ENCODE results near the gene MOV10.

Gene MOV10

DNA sequence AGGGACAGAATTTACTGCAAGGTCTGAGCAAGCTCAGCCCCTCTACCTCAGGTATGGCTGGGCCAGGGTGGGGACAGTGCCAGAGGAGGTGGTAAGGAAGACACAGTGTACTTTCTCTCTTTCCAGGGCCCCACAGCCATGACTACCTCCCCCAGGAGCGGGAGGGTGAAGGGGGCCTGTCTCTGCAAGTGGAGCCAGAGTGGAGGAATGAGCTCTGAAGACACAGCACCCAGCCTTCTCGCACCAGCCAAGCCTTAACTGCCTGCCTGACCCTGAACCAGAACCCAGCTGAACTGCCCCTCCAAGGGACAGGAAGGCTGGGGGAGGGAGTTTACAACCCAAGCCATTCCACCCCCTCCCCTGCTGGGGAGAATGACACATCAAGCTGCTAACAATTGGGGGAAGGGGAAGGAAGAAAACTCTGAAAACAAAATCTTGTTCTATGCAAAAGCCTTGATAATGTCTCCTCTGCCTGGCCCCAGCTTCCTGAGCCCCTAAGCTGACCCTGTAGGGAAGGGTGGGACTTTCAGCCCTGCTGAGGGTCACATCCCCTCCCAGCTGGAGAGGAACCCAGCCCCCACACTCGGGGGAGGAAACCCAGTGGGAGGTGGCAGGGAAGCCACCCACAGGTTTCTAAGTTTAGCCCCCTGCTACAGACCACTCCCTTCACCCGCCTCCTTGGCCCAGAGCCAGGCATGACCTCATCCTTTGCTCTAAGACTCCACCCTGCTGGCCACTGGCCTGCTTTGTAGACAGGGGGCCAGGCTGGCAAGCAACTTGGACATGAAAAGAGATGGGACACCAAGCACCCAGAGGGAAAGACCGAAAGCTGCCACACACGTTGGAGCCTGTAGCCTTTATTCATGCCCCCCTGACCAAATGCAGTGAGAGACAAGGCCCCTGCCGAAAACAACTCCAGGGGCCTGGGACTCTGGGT, 26.1 kb downstream of the MOV10 start:
- DNase-seq: peak; percentile 84

DNA sequence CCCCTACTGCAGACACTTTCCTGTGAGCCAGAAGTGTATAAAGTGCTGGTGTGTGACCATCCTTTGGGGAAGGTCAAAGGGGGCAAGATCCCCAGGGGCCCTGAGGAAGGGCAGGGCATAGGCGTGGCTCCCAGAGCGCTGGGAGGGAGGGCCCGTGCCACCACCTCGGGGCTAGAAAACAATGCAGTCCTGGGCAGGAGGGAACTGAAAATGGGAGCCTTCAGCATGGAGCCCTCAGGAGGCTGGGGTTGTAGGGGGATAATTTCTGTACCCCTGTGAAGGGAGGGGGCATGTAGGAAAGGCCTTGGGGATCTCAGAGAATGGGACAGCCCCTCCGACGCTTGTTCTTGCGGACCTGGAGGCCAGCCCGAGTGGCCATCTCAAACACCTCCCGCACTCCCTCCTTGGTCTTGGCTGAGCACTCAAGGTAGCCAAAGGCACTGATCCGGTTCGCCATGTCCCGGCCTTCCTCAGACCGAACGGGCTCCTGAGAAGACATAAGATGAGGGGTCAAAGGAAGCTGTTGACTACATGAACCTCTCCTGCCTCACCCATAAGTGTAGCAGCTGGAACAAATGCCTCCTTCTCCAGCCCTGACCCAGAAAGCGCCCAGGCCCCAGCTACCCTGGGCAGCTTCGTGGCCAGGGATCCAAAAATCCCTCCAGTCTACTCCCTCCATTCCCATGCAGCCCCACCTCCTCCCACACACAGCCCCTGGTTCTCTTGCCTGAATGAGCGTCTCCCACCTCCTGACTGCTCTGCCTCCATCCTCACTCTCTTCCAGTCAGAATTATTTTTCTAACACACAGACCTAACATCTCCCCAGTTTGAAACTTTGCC, 27.0 kb downstream of the MOV10 start:
- no peak for DNase-seq

DNA sequence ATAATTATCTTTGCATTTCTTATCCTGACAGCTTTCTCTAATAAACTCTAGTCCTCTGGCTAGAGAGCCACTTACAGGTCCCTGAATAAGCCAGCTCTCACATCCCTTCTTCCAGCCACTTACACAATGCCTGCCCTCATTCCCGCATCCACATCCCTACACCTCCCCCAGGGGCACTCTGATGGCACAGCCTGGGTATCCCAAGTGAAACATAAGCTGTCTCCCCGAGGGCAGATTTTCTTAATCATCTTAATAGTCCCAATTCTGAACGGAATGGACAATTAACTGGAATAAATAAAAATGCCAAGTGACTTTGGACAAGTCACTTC, 27.6 kb downstream of the MOV10 start:
- DNase-seq: no peak

DNA sequence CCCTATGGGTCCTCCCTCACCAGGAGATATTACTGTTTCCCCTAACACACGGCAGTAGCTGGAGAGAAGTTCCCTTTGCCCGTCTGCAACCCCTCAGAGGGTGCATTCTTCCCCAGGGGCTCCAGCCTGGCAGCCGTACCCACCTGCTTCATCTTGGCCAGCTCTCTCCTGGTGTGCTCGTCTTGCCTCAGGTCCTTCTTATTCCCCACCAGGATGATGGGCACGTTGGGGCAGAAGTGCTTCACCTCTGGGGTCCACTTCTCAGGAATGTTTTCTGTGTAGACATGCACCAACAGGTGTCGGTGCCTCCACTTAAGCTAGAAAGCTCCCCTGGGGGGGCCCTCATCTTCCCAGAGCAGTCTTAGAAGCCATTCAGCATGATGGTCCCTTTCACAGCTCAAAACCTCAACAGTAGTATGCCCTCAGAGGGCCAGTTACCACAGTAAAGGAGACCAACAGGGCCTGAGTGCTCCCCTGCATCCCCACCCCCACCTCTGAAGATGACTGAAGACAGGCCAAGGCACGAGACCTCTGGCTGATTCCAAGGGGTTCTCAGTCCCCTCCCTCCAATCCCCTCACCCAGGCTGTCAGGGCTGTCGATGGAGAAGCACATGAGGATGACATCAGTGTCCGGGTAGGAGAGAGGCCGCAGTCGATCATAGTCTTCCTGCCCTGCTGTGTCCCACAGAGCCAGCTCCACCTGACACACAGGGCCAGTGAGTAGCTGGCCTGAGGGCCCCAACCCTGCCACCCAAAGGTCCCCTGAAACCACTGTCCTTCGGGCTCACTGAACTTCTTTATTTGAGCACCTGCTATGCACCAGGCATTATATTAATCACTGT, 28.2 kb downstream of the MOV10 start:
- no peak for DNase-seq

DNA sequence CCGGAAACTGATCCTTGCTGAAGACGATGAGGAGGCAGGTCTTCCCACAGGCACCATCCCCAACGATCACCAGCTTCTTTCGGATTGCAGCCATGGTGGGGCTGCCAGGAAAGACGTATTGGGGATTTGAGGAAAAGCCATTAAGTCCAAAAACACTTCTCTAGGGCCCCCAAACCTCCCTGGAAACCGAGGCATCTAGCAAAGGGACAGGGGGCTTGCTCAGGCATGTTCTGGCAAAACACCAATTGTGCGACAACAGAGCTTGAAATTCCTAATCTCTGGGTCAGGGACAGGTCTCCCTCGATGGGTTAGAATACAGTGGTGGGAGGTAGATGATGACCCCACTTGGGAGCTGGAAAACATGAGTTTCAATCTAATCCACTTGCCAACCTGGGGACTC, 29.2 kb downstream of the MOV10 start:
- DNase-seq: no peak

DNA sequence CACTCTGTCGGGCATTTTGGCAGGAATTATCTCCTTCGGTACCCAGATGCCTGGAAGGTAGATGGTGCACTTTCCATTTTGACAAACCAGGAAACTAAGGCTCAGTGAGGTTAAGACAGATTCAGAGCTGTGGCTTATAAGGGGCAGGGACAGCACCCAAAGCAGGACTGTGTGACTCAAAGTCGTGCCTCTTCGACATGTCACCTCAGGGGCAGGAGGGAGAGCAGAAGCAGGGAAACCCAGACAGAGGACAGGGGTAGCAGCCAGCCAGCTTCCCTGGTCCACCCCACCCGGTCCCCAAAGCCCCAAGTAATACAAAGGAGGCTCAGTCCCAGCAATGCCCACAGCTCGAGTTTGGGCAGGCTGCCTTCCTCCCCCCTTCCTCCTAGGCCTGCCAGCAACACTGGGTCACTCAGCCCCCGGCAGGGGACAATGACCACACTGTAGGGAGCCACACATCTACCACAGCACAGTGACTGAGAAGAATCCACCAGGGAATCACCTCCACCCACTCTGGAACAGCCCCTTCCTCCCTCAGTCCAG, 30.0 kb downstream of the MOV10 start:
- DNase-seq: no peak

DNA sequence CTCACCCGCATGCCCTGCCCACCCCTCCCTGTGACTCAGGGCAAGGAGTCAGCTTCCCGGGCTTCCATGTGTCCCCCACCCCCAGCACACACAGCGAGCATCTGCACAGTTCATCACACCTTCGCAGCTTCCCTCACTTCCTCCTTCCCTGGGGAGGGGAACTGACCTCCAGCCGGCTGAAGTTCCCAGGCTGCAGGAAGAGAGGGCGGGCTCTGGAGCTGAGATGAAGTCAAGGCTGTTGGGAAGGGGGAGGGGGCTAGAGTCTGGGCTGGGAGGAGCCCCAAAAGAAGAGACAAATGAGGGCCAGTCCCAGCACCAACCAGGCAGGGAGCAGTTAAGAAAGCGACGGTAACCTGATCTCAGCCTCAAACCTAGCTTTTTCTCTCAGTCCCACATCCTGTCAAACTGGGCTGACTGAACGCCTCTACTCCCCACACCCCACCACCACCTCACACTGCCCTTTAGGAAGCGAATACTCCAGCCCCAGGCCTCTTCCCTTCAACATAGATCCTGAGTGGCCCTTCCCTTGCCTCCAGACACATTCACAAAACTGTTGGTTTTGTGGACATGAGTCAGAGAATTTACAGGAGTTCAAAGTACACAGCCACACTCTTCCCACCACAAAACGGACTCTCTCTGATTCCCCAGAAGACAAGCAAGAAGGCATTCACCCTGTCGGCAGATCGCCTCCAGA, 30.6 kb downstream of the MOV10 start:
- peak; percentile 89 for DNase-seq

DNA sequence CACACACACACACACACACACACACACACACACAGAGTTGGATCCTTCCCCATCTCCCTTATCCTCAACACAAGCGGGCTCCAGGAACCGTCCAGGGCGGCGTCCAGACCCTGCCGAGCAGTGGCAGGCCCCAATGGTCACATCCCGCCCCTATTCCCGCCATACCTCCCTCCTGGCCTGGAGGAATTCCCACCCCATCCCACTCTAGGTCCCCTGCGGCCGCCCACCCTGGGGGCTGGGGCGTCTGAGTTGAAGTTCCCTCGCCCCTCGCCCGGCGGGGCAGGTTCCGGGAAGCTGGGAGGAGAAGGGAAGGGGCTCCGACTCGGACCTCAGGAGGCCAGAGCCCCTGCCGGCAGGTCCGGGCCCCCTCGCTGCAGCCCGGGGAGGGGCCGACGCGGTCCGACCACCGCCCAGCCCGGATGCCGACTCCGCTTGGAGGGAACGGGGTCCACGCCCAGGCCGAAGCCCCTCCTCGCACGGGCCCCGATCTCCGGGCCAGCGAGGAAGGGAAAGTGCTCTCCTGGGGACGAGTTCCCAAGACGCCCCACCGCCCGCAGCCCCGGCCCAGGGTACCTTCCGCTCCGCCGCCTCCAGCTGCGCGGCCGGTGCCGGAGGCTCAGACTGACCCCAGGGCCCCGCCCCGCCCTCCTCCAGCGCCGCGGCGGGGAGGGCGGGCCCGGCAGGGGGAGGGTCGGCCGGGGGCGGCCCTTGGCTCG, 32.2 kb downstream of the MOV10 start, which contains the start of gene RHOC:
RHOC (minus strand) TSS at position 623 of the 716 bp plus-strand sequence. CDS start 3,328 bp downstream, outside the sequence.
- no peak for DNase-seq

DNA sequence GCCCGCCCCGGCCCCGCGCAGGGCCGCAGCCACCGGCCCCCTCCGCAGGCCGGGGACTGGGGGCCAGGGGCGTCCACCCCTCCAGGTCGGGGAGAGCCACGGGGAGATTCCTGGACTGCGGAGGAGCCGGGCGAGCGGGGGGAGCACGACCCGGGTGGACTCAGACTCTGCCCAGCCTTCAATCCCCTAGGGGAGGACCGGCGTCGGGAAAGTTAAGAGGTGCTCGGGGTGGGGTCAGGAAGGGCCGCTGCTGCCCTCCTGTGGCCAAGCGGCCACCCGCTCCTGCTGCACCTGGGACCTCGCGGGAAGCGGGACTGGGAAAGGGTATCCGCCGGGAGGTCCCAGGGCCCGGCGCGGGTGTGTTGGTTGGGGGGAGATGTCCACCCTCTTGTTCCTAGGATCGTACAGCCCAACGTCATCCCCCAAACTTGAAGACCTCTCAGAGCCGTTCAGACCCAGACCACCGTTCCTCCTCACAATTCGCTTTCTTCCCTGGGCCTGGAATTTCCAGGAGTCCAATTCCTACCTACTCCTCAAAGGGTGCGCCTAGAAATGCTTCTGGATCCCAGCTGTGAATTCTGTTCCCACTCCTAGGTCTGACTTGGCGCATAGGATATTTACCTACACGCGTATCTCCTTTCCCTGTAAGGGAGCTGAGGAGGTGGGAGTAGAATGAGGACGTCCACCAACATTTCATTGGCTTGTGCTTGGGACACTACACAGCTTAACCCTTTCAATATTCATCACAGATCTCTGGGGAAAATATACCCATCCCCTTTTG, 33.0 kb downstream of the MOV10 start:
- DNase-seq: peak; percentile 76

DNA sequence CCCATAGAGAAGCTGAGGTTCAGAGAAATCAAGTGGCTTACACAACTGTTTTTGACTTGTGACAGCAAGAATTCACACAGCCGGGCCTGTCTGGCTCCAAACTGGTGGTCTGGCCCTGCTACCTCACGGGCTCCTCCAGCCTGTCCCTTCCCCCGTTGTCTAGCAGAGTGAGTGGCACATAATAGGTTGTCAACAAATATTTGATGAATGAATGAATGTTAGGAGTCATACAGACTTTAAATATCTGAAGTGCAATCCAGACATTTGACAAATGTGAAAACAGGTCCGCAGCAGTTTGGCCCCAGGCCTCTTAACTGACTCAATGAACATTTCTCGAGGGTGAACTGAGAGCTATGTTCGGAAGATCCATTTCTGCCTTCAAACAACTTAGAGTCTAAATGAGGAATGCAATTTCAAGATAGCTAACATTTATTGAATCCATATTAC, 33.6 kb downstream of the MOV10 start:
- DNase-seq: no peak

DNA sequence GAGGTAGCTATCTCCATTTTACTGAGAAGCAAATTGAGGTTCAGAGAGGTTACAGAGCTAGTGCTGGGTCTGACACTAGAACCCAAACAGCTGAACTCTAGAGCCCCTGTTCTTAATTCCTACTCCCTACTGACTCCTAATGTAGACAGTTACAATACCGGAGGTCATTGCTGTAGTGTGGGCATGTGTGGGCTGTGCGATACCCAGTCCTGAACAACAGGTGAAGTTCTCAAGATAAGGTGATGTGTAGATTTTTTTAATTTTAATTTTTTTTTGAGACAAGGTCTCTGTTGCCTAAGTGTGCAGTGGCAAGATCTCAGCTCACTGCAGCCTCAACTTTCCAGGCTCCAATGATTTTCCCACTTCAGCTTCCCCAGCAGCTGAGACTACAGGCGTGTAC, 34.0 kb downstream of the MOV10 start:
- DNase-seq: no peak

DNA sequence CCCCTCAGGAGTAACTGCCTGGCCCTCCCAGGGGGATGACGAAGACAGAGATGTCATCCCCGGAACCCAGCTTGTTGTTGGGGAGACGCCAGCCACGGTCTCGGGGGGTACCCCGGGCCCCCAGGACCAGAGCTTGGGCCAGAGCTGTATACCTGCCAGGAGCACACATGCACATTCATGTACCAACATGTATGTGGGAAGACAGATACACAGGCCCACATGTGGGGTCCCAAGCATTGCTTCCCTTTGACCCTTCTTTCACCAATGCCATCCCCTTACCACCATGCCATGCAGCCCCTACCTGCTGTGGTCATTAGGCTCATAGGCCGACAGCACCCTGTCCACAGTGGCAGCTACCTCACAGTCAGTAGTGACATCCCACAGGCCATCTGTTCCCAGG, 35.7 kb downstream of the MOV10 start:
- no peak for DNase-seq

DNA sequence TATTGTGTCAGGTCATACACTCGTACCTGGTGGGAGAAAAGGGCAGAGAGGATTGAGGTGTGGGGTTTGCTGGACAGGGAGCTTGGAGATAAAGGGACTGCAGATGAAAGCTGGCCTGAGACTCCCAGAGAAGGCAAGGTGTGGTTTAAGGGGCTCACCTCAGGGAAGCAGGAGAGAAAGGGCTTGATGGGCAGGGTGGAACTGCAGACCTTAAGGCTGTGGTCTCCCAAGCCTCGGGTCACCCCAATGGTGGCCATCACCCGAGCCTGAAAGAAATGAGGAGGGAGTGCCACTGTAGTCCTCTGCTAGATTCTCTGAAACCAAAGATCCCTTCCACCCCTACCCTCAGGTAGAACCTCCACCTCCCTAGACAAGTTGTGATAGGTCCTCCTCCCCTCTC, 36.1 kb downstream of the MOV10 start:
- no peak for DNase-seq

DNA sequence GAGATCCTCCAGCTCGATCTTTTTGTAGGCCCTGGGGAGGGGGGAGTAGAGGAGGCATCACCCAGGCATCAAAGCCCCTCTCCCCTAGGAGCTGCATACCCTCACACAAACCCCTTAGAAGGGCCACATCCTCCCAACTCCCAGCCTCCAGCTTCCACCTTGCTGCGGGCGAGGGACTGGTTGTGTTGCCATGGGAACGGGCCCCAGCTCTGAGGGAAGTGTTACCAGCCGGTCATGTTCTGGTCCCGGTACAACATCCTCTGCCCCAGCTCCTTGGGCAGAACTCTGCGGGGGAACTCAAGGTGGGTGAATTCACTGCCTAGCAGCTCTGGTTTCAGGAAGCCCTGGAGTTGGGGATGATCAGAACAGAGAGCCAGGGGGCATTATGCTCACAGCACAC, 36.6 kb downstream of the MOV10 start:
- DNase-seq: no peak

DNA sequence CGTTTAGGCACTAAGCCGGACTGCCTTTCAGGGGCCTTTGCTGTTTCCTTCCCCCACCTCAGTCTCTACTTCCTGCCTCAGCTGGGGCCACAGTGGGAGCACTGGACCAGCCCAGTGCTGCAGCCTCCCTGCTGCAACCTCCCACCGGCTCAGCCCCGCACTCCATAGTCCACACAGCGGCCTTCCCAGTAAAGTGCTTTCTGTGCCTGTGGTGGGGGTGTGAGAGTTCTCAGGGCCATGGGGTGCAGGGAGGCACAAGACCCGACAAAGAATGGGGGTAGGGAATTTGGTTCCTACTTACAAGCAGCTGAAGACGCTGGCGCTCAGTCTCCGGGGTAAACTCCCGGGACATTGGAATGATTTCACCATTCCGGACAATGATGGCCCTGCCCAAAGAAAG, 37.2 kb downstream of the MOV10 start:
- DNase-seq: no peak

DNA sequence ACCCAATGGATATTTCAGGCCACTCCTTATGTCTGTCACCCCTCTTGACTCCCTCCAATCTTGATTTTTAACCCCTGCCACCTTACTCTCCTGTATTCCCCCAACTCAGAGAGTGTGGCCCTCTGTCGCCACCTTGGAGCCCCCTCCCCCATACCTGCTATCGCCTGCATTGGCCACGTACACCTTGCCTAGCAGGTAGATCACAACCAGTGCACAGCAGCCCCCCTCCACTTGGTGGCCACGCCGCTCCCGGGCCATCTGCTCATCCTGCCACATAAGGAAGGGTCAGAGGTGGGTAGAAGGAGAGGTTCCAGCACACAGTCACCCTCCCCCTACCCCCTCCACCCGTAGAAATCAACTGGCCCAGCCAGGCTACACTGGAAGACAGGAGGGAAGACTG, 37.7 kb downstream of the MOV10 start:
- DNase-seq: no peak

DNA sequence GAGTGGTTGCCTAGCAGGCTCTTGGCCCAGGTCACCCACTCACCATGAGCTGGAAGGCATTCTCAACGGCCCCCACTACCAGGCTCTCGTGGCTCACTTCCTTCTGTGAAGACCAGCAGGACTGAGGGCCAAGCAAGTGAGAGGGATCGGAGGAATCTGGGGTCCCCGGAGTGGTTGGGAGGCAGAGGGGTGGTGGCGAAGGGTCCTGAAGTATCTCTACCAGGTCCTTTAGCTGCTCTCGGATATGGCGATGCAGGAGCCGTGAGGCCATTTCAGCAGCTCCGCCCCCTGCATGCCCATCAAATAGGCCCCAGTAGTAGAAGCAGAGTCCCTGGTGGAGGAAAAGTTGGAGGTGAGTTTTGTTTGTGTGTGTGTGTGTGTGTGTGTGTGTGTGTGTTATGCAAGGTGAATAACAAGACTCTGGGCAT, 38.3 kb downstream of the MOV10 start:
- no peak for DNase-seq

DNA sequence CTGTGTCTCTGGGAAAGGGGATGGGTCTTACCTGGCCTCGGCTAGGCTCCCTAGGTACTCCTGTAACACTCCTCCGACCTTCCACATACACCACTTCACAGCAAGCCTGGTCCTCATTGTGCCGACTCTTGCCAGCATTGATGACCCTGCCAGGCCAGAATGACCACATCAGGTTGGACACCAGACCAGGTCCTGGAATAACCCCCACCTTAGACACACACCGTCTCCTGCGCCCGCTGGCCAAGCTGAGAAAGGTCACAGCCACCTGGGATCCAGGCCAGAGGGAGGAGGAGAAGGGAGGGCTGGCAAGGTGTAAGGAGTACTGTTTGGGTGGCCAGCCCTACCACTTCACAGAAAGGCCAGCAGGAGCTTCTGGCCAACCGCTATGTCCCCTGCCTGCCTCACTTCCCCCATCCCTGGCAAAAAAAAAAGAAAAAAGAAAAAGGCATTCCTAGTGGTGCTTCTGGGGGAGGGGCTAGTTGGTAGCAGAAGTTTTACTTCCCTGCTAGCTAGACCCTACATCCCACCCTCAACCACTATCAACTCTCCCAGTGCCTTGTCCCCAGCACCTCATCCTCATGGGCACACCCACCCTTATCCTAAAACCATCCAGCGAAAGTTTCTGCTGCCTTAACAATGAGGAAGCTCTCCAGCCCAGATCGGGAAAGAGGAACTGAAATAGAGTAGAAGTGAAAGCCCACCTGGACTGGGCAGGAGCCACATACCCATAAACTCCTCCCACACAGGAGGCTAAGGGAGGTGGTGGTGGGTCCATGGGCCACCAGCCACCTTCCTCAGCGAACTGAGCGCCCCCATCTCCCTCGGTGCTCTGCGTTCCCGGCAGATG, 39.2 kb downstream of the MOV10 start:
- no peak for DNase-seq
